Hepatocyte (in vitro differentiated cells): ENCODE data around the gene EDEM1. TPM values are rescaled to one million over a fixed set of nuclear protein-coding genes. Genes with fewer than 3 reads are reported as not detected.
"Not testable (repeated sequence)": the region's sequence is repeated elsewhere in the genome, so short reads cannot be mapped to it uniquely, and the experiment has no call there.

Experiments
- DNase-seq: peaks from one replicate; pipeline ENCODE4 v3.0.0-alpha.2; 2016; ENCODE audit warnings: low spot score
- H2AFZ ChIP-seq: fragments of 200-600 bp; sonication (generic); 2 replicates; pipeline ENCODE4 v1.6.0; 2016; ENCODE audit warnings: antibody characterized with exemption, mild to moderate bottlenecking
- H3K27ac ChIP-seq: fragments of 200-600 bp; sonication (generic); 2 replicates; pipeline ENCODE4 v1.5.1; 2016; ENCODE audit warnings: mild to moderate bottlenecking
- H3K27me3 ChIP-seq: fragments of 200-600 bp; sonication (generic); 2 replicates; pipeline ENCODE4 v1.6.1; 2016
- H3K36me3 ChIP-seq: fragments of 200-600 bp; sonication (generic); replicated peaks from 2 replicates; pipeline ENCODE4 v1.5.1; 2016; ENCODE audit warnings: low read depth; ENCODE audit not compliant: insufficient read depth
- H3K4me1 ChIP-seq: fragments of 200-600 bp; sonication (generic); 2 replicates; pipeline ENCODE4 v1.5.1; 2016; ENCODE audit warnings: mild to moderate bottlenecking, moderate library complexity; ENCODE audit not compliant: insufficient read depth
- H3K4me2 ChIP-seq: fragments of 200-600 bp; sonication (generic); 2 replicates; pipeline ENCODE4 v1.6.0; 2016
- H3K4me3 ChIP-seq: fragments of 200-600 bp; sonication (generic); 2 replicates; pipeline ENCODE4 v1.5.1; 2016; ENCODE audit warnings: mild to moderate bottlenecking
- H3K79me2 ChIP-seq: fragments of 200-600 bp; sonication (generic); 2 replicates; pipeline ENCODE4 v1.6.0; 2017; ENCODE audit warnings: mild to moderate bottlenecking
- H3K9me2 ChIP-seq: fragments of 200-600 bp; sonication (generic); replicated peaks from 2 replicates; pipeline ENCODE4 v1.6.0; 2017; ENCODE audit warnings: mild to moderate bottlenecking; ENCODE audit not compliant: insufficient read depth
- H3K9me3 ChIP-seq: fragments of 200-600 bp; sonication (generic); 2 replicates; pipeline ENCODE4 v1.5.1; 2016; ENCODE audit warnings: low read depth, mild to moderate bottlenecking
- H4K20me1 ChIP-seq: fragments of 200-600 bp; sonication (generic); 2 replicates; pipeline ENCODE4 v1.6.0; 2016; ENCODE audit warnings: mild to moderate bottlenecking; ENCODE audit not compliant: insufficient read depth, poor library complexity, severe bottlenecking
- CTCF ChIP-seq: fragments of 200-600 bp; sonication (generic); IDR thresholded peaks from 2 replicates; pipeline ENCODE4 v1.5.1; 2016; ENCODE audit warnings: antibody characterized with exemption, mild to moderate bottlenecking; ENCODE audit not compliant: poor library complexity
- EZH2 ChIP-seq: fragments of 200-600 bp; sonication (generic); IDR thresholded peaks from 2 replicates; pipeline ENCODE4 v1.6.1; 2016; ENCODE audit warnings: antibody characterized with exemption, mild to moderate bottlenecking, borderline replicate concordance
- EZH2phosphoT487 ChIP-seq: fragments of 200-600 bp; sonication (generic); IDR thresholded peaks from one replicate; pipeline ENCODE4 v1.6.1; 2018; ENCODE audit warnings: antibody characterized with exemption, mild to moderate bottlenecking, low read depth, moderate library complexity; ENCODE audit not compliant: unreplicated experiment, severe bottlenecking
- WGBS: methylation state at CpG from one replicate; pipeline ENCODE4 v1.1.6; 2016; ENCODE audit warnings: low lambda C conversion rate; ENCODE audit errors: missing lambda C conversion rate; 5-methylcytosine and 5-hydroxymethylcytosine counted together
- polyA plus RNA-seq: library from polyadenylated mRNA; unstranded; fragments of >200 nt; fragmentation: Nextera tagmentation; extraction: Ambion mirVana; gene quantifications from 2 replicates; pipeline ENCODE4 v1.2.1, GENCODE V29; 2016
- total RNA-seq: library from RNA; depleted of rRNA; stranded (reverse); fragments of >200 nt; gene quantifications from 2 replicates; pipeline ENCODE4 v1.2.3, GENCODE V29; 2014

Gene EDEM1
- total and polyA plus RNA-seq, 2 experiments from 2014 or later: 18.5 to 58.3 TPM

GRCh38 chr3:5240740-5241139 is 53.2 kb downstream of the EDEM1 start:
- WGBS: 83% methylated on average over 1 of the region's 1 CpG
- no peaks in the 10 kb centered on the region for H3K9me2 ChIP-seq
- no peaks in the 10 kb centered on the region for H3K36me3 ChIP-seq
- H3K4me3 ChIP-seq: no peak overlapping the region
- no peak for TF ChIP-seq EZH2
- TF ChIP-seq CTCF: no peak
- TF ChIP-seq EZH2phosphoT487: no peak
- H2AFZ ChIP-seq: no peak overlapping the region
- H3K4me2 ChIP-seq: no peak overlapping the region
- no peaks in the 10 kb centered on the region for H3K4me1 ChIP-seq
- no peaks in the 10 kb centered on the region for H3K9me3 ChIP-seq
- H4K20me1 ChIP-seq: no peaks in the 10 kb centered on the region
- DNase-seq: no peak
- H3K27ac ChIP-seq: no peak overlapping the region
- H3K27me3 ChIP-seq: no peaks in the 10 kb centered on the region
- no peaks in the 10 kb centered on the region for H3K79me2 ChIP-seq

- H2AFZ ChIP-seq, H3K4me2 ChIP-seq, DNase-seq, H3K36me3 ChIP-seq, H3K9me2 ChIP-seq, H3K9me3 ChIP-seq, H3K27me3 ChIP-seq, H4K20me1 ChIP-seq, H3K79me2 ChIP-seq, H3K4me3 ChIP-seq, H3K27ac ChIP-seq, H3K4me1 ChIP-seq: not testable (repeated sequence)
- 93% methylated on average over 22 of the region's 23 CpGs for WGBS
Observed at GRCh38 chr3:5242785-5243184, 55.3 kb downstream of the EDEM1 start.

- no peak for DNase-seq
- Histone ChIP-seq H4K20me1 (no peaks in the 10 kb centered on the region), H3K4me2 (no peak overlapping the region), H3K27me3 (no peaks in the 10 kb centered on the region), H3K36me3 (no peaks in the 10 kb centered on the region), H3K9me2 (no peaks in the 10 kb centered on the region), H3K27ac (no peak overlapping the region), H3K4me3 (no peak overlapping the region), H2AFZ (no peak overlapping the region), H3K79me2 (no peaks in the 10 kb centered on the region), H3K4me1 (no peaks in the 10 kb centered on the region), H3K9me3 (no peaks in the 10 kb centered on the region)
- no peak for TF ChIP-seq EZH2
- no peak for TF ChIP-seq EZH2phosphoT487
- no peak for TF ChIP-seq CTCF
Observed at GRCh38 chr3:5245927-5246326, 58.4 kb downstream of the EDEM1 start.

GRCh38 chr3:5248822-5249221 is 61.3 kb downstream of the EDEM1 start:
- Histone ChIP-seq H3K9me3 (no peaks in the 10 kb centered on the region), H3K4me3 (no peak overlapping the region), H3K79me2 (no peaks in the 10 kb centered on the region), H3K4me1 (no peaks in the 10 kb centered on the region), H3K36me3 (no peaks in the 10 kb centered on the region), H2AFZ (no peak overlapping the region), H3K9me2 (no peaks in the 10 kb centered on the region), H3K27ac (no peak overlapping the region), H3K27me3 (no peaks in the 10 kb centered on the region), H3K4me2 (no peak overlapping the region), H4K20me1 (no peaks in the 10 kb centered on the region)
- DNase-seq: no peak
- TF ChIP-seq EZH2phosphoT487: no peak
- TF ChIP-seq EZH2: no peak
- no peak for TF ChIP-seq CTCF
- WGBS: 86% methylated on average over 3 of the region's 3 CpGs
